Muscle of back (tissue), 11 donors: Measurements from ENCODE around the gene ABCA6. TPM values are rescaled to one million over a fixed set of nuclear protein-coding genes. Genes with fewer than 3 reads are reported as not detected.

Source experiments
- DNase-seq, 3 donors: peaks; one replicate each; pipeline versions ENCODE4 v3.0.0 to v3.0.0-alpha.2; 2013
- polyA plus RNA-seq, 10 donors: library from polyadenylated mRNA; unstranded; fragments of 120-200 nt; gene quantifications; one replicate each; pipeline ENCODE4 v1.2.1, GENCODE V29; 2013; ENCODE audit not compliant: insufficient read length in 10 of 10

Gene ABCA6
- polyA plus RNA-seq, 10 donors = 8.3 to 16.5 (median 10.2) TPM

DNA sequence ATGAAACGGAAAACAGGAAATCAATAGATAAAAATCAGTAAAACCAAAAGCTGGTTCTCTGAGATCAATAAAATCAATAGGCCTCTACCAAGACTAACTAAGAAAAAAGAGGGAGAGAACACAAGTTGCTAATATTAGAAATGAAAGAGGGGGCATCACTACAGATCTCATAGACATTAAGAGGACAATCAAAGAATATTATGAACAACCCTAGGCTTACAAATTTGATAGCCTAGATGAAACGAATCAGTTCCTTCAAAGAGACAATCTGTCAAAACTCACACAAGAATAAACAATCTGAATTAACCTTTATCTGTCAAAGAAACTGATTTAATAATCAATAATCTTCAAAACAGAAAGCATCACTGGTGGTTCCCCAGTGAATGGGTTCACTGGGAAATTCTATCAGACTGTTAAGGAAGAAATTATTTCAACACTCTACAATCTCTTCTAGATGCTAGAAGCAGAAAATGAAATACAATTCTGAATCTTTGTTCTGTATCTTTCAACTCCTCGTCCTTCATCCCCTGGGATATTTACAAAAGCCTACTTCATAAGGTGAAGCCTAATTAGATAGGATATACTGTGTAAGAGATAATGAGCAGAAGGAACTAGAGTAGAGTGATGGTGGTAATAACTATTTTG, 85.4 kb downstream of the ABCA6 start:
- no peak for DNase-seq

- DNase-seq = no peak
Observed at GRCh38 chr17:69055334-69055733, 86.4 kb downstream of the ABCA6 start.

- peak in 2 of 3 donors; percentile 46 to 76 for DNase-seq
Observed at GRCh38 chr17:69050999-69051775, 90.5 kb downstream of the ABCA6 start.

- no peak for DNase-seq
Observed at GRCh38 chr17:69048634-69049033, 93.1 kb downstream of the ABCA6 start.

- DNase-seq = peak in 2 of 3 donors; percentile 33 to 71
Observed at GRCh38 chr17:69047368-69048263, 94.1 kb downstream of the ABCA6 start.

DNA sequence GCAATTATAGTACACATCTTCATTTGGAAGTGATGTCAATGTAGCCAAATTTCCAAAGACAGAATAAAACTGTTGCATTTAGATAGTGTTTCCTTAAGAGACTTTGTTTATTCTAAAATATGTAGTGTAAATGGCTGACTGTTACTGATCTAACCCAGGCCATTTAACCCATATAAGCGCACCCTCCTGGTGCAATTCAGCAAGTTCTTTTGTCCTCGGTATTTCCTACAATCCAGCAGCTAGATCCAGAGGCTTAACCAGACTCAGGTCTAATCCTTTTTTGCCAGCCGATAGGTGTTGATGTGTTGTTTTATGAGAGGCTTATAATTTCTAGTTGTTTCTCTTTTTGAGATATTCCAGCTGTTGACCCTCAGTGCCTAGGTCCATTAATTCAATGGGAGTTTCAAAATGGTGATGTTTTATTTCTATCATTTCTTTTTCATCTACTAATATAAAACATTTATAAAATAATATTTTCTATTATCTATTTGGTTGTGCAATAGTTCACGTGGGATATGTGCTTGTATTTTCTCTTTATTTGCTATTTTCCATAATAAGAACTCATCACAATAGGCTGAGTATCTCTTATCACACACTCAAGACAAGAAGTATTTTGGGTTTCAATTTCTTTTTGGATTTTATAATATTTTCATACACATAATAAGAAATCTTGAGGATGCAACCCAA, 95.4 kb downstream of the ABCA6 start:
- DNase-seq = peak in 1 of 3 donors; percentile 21

DNA sequence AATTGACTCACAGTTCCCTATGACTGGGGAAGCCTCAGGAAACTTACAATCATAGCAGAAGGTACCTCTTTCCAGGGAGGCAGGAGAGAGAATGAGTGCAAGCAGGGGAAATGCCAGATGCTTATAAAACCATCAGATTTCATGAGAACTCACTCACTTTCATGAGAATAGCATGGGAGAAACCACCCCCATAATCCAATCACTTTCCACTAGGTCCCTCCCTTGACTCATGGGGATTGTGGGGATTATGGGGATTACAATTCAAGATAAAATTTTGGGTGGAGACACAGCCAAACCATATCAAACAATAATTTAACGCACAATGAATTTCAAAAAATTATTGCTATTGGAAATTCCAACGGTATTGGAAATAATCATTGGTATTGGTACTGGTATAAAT, 96.0 kb downstream of the ABCA6 start:
- no peak for DNase-seq

DNA sequence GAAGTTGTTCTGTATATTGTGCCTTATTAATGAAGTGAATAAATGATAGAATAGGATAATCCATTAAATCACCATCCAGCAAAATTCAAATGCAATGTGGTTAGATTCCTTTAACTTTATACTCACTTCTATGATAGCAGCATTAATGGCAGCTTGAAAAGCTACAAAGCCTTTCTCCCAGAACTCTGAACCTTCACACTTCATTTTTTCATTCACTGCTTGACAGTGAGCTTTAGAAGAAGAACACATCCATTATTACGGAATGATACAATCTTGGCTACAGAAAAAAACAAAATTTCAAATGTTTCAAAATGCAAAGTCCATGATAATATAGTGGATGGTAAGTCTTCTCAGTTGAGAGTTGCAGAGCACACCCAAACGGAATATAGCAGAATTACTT, 97.3 kb downstream of the ABCA6 start:
- no peak for DNase-seq

DNA sequence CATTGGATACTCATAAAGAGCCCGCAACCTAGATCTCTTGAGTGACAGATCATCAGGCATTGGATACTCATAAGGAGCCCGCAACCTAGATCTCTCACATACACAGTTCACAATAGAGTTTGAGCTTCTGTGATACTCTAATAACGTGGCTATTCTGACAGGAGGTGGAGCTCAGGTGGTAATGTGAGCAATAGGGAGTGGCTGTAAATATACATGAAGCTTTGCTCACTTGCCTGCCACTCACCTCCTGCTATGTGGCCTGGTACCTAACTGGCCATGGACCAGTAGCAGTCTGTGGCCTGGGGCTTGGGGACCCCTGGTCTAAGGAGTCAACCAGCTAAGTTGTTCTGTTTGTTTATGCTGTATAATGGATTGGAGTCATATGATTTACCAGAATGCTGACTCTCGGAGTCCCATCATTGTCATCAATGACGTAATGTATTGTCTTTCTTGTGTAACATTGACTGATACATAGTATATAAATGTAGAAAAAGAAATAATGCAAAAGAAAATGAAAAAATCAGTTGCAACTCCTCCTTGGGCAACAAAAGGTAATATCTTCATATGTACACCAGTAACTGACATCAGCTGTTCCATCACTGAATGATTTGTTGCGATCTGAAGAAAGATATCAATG, 98.5 kb downstream of the ABCA6 start:
- DNase-seq = no peak

DNA sequence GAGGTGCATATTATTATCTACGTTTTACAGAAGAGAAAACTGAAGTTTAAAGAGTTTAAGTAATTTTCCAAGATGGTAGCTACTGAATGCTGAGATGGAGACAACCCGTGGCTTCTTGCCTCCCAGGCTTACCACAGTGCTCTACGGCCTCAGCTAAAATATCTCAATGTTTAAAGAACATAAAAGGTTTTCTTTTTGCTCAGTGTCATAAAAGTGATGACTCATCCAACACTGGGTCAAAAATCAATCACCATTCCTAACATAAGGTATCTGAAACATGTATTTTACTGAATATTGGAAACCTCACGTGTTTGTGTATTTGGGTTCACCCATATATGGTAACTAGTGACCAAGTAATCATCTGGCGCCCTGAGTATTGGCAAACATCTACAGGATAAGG, 99.4 kb downstream of the ABCA6 start:
- DNase-seq = no peak

- DNase-seq = no peak
Observed at GRCh38 chr17:69031839-69032238, 109.9 kb downstream of the ABCA6 start.

DNA sequence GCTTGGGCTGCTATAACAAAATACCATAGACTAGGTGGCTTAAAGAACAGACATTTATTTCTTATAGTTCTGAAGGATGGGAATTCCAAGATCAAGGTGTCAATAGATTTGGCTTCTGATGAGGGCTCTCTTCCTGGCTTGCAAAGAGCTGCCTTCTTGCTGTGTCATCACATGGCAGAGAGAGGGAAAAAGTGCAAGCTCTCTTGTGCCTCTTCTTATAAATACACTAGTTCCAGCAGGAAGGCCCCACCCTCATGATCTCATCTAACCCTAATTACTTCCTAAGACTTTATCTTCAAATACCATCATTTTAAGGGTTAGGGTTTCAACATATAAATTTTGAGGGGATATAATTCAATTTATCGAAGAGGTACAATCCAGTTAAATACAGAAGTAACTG, 111.5 kb downstream of the ABCA6 start:
- no peak for DNase-seq

Other genes starting within 250 kb of the ABCA6 start
- 10 to 100 TPM; 20.7 to 59.4 (median 37.1) TPM for gene ABCA8, start 186.5 kb downstream of the ABCA6 start, polyA plus RNA-seq
- gene ABCA9, start 81.0 kb downstream of the ABCA6 start, polyA plus RNA-seq = 10 to 100 TPM in 9 of 10 donors, 1 to 10 TPM in 1; 7.5 to 29.6 (median 13.0) TPM
- 10 to 100 TPM in 4 of 10 donors, 1 to 10 TPM in 6; 2.7 to 32.8 (median 9.6) TPM for gene ABCA10, start 86.9 kb upstream of the ABCA6 start, polyA plus RNA-seq
- gene ABCA5, start 185.2 kb upstream of the ABCA6 start, polyA plus RNA-seq = 10 to 100 TPM; 11.4 to 28.1 (median 19.4) TPM